ENCODE data around the gene YLPM1.

Gene YLPM1

GRCh38 chr14:74840603-74841030, 77.5 kb downstream of the YLPM1 start:
- DNase-seq (ENCODE audit: low read depth), result no peak

- no peak for DNase-seq (ENCODE audit: low read depth)
Measured at GRCh38 chr14:74841230-74842207, 78.4 kb downstream of the YLPM1 start.

DNA sequence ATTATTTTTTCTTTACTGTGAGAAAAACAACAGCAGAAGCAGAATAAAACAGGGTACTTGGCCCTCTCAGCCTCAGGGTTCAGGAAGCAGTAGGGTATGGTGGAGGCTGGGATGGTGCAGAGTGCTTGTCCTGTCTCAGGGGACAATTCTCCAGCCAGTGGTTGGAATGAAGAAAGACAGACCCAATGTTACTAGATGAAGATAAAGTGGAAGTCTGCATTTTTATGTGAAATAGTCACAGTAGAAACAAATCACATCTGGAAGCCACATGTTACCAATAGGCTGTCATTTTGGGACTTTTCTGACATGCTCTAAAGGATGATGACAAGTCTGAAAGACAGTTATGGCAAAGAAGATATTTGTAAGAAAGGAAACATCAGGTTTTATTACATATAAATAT, 80.5 kb downstream of the YLPM1 start:
- no peak for DNase-seq (ENCODE audit: low read depth)

GRCh38 chr14:74846168-74846567, 83.1 kb downstream of the YLPM1 start:
- DNase-seq (ENCODE audit: low read depth), result no peak

GRCh38 chr14:74846968-74847665, 84.0 kb downstream of the YLPM1 start:
- no peak for DNase-seq (ENCODE audit: low read depth)

DNA sequence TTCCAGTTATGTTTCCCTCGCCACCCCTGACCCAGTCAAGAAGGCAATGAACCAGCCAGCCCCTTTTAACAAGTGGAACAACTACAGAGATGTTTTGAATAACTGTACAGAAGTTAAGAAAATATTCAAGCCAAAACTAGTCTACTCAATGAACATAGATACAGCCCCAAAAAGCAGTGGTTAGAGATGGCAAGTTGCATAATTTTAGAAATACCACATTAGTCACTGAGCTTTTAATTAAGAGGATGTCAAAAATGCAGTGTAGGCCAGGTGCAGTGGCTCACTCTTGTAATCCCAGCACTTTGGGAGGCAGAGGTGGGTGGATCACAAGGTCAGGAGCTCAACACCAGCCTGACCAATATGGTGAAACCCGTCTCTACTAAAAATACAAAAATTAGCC, 85.7 kb downstream of the YLPM1 start:
- DNase-seq (ENCODE audit: low read depth), result no peak

- no peak for DNase-seq (ENCODE audit: low read depth)
Measured at GRCh38 chr14:74852922-74853530, 89.9 kb downstream of the YLPM1 start.

DNA sequence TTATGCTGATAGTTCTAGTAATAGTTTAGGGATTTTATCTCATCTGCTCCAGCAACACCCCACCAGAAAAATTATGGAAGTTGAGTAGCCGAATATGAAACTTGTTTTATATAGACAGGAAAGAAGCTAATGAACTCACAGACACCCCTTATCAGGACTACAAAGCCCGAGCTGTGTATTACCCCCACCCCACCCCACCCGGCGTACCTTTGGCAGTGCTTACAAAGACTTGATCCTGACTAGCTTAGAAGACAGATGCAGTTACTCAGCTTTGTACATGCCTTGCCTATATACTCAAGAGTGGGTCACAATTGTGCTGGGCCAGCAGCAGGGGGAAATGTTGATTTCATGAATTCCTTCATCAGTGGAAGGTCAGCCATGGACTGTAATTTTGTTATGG, 90.5 kb downstream of the YLPM1 start:
- no peak for DNase-seq (ENCODE audit: low read depth)

DNA sequence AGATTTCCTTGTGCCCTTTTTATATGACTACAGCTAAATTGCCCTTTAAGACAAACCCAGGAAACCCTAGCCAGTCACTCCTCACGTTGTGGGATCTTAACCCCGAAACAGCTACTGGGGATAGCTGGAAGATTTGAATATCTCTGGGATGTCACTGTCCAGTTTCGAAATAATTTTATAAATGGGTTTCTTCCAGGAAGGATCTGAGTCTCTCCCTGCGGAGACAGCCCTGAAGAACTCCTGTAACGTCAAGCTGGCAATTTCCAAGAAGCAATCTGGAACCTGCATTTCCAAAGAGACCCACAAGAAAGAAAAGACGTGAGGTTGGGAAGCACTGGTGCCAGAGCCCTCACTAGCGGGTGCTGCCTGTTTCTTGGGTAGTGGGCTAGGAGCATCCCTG, 91.9 kb downstream of the YLPM1 start:
- no peak for DNase-seq (ENCODE audit: low read depth)

GRCh38 chr14:74855945-74856344, 92.8 kb downstream of the YLPM1 start:
- DNase-seq (ENCODE audit: low read depth), result no peak

GRCh38 chr14:74856366-74856765, 93.2 kb downstream of the YLPM1 start:
- no peak for DNase-seq (ENCODE audit: low read depth)

- DNase-seq (ENCODE audit: low read depth), result no peak
Measured at GRCh38 chr14:74858022-74858421, 94.9 kb downstream of the YLPM1 start.

GRCh38 chr14:74859757-74860552, 96.8 kb downstream of the YLPM1 start:
- no peak for DNase-seq (ENCODE audit: low read depth)

DNA sequence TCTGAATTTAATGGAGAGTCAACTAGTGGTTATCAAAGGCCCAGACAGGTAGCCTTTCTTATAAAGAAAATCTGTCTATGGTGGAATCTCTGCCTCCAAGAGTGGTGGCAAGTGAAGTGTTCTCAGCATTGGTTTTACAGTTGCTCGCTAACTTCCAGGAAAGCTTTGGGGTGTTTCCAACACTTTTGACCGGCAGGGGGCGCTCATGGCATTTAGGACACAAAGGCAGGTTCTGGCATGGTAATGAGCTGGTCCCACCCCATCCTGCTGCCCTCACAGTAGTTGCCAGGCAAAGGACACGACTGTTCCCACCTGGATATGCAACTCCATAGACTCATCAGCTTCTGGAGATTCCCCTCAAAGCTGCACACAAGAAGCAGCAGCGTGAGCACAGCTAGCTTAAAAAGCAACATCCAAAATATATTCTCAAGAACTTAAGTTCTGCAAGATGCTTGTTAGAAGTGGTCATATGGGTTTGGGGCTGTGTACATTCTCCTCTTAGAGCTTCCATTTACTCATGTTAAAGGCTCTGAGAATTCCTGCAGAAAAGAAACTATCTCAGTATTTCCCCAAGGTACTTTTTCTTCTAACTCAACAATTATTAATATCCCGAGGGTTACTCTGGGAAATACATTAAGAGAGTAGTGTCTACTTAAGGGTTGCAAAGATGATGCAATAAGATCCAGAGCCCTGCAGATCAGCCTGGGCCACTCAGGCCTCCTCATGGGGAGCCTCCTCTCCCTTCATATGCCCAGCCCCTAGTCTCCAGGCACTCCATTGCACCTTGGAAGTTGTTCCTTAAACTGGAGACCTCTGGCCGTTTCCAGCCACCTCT, 98.0 kb downstream of the YLPM1 start:
- DNase-seq (ENCODE audit: low read depth), result peak; percentile 86

DNA sequence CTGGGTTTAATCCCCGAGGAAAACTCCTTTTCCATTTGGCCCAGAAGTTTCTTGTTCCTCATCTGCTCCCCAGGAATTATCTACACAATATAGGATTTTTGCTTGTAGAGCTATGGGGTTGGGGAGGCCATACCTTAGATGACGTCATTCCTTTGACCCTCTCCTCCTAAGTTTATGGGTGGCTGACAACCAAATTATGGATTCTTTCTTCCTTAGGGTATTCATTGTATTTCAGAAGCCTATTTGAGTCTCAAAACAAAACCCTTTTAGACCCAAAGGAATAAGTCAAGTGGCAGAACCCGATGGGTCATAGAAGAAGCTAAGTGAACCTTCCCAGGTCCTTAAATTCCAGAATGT, 98.6 kb downstream of the YLPM1 start:
- DNase-seq (ENCODE audit: low read depth), result no peak

DNA sequence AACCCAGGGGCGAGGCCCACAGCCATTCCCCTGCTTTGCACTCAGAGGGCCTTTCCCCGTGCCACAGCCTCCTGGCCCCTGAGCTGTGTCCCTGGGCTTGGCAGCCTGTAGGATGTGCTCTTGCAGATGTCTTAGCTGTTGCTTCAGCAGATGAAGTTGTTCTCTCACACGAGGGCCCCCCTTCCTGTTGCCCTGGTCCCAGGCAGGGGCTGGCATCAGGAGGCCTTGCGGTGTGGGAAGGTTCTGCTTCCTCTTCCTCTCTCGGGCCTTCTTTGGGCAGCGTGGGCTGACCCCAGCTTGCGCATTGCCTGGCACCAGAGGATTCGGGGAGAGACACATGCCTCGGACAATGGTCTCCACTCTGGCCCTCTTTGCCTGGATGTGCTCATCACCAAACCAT, 100.2 kb downstream of the YLPM1 start:
- DNase-seq (ENCODE audit: low read depth), result no peak

DNA sequence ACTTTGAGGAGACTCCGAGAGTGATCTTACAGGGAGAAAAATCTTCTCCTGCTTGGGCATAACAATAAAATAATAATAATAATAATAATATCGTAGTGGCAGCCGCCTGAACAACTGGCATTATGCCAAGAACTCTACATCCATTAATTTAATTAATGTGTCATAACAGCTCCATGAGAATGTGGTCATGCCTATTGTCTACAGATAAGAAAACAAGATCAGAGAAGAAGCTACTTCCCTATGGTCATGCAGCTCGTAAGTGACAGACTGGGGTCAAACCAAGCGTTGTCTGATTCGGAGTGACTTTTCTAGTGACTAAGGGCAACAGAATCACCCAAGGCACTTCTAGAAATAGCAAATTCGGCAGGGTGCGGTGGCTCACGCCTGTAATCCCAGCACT, 101.1 kb downstream of the YLPM1 start:
- no peak for DNase-seq (ENCODE audit: low read depth)

DNA sequence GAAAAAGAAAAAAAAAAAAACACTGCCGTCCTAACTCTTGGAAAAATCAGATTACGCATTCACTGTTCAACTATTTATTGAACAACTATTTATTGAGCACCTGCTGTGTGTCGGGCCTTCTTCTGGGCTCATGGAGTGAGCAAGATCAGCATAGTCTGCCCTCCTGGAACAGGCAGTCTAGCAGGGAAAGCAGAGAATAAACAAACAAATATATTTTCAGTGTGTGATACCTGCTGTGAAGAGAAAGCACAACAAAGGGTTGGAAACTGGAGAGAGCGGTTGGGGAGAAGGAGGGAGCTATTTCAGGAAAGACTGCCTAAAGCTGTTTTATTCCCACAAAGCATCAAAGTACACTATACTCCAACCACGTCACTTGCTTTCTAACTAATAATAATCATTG, 102.0 kb downstream of the YLPM1 start:
- no peak for DNase-seq (ENCODE audit: low read depth)

DNA sequence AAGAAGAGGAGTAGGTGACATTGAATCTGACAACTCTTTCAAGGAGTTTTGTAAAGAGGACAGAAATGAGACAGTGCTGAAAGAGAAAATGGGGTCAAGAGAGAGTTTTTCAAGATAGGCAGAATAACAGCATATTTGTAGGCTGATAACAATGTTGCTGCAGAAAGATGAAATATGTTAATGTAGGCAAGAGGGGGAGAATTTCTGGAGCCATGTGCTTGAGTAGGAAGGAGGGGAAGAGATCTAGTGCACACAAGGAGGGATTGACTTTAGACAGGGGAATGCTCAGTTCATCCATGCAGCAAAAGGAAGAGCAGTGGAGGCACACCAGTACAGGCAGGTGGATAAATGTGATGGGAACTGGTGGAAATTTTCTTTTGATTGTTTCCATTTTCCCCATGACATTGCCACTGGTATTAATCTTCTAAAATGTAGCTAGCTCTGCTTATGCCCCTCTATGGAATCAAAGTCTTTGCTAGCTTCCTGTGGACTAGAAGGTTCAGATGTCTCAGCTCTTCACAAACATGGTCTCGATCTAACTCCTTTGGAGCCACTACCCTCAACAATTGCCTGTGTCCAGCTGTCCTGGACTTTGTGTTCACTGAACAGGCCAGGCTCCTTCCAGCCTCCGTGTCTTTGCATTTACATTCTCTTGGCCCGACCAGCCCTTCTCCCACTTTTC, 103.7 kb downstream of the YLPM1 start:
- no peak for DNase-seq (ENCODE audit: low read depth)

DNA sequence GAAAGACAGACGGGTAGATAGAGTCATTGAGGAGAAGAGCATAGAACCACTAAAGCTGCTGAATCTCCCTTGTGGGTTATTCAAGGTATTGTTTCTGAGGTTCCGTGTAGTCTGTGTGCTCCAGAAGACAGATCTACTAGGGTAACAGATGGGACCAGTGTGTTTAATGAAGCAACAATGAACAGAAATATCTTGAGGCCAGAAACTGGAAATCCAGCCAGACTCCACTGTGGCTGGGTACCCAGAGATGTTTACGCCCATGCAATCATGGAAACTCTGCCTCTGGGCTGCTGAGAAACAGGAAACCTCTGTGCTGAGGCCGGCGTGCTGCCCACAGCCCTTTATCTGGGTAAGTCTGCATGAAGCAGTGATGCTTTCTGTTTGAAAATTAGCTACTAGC, 104.6 kb downstream of the YLPM1 start:
- DNase-seq (ENCODE audit: low read depth), result peak; percentile 19

GRCh38 chr14:74868739-74869138, 105.6 kb downstream of the YLPM1 start:
- DNase-seq (ENCODE audit: low read depth), result no peak
